ENCODE data around the gene AK1.

- peak; percentile 41; the same call in 1 of the 2 replicates for TF ChIP-seq CTCF (conservative IDR thresholded peaks at IDR 0.05; ENCODE audit: low read depth, low read length)
- TF ChIP-seq EZH2 (IDR thresholded peaks at IDR 0.05; ENCODE audit: borderline replicate concordance, low read depth, low read length, poor library complexity, severe bottlenecking) = no peak
These were observed 33.2 kb upstream of the AK1 start for GRCh38 chr9:127910613-127911205.
